ENCODE measurements around the gene SOCS7.

- TF ChIP-seq EZH2 (optimal IDR thresholded peaks at IDR 0.05; ENCODE audit: low read depth, low read length) (no peak), EZH2phosphoT487 (IDR thresholded peaks at IDR 0.05; ENCODE audit: low read length) (no peak)
- TF ChIP-seq, protein P1, sequence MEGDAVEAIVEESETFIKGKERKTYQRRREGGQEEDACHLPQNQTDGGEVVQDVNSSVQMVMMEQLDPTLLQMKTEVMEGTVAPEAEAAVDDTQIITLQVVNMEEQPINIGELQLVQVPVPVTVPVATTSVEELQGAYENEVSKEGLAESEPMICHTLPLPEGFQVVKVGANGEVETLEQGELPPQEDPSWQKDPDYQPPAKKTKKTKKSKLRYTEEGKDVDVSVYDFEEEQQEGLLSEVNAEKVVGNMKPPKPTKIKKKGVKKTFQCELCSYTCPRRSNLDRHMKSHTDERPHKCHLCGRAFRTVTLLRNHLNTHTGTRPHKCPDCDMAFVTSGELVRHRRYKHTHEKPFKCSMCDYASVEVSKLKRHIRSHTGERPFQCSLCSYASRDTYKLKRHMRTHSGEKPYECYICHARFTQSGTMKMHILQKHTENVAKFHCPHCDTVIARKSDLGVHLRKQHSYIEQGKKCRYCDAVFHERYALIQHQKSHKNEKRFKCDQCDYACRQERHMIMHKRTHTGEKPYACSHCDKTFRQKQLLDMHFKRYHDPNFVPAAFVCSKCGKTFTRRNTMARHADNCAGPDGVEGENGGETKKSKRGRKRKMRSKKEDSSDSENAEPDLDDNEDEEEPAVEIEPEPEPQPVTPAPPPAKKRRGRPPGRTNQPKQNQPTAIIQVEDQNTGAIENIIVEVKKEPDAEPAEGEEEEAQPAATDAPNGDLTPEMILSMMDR (IDR thresholded peaks at IDR 0.05; ENCODE audit: low read length), result no peak
These were observed 74.1 kb downstream of the SOCS7 start for GRCh38 chr17:38425744-38426143.
